GM13977 (cell line): ENCODE data around the gene SLCO2A1.

Experiments used
- DNase-seq: peaks from one replicate; pipeline ENCODE4 v3.0.0; 2012; ENCODE audit warnings: low spot score
- CTCF ChIP-seq: IDR thresholded peaks from 2 replicates; pipeline ENCODE4 v1.5.1; 2012; ENCODE audit warnings: mild to moderate bottlenecking, control low read depth; ENCODE audit not compliant: insufficient read depth; ENCODE audit errors: extremely low read depth, missing control alignments
- in situ Hi-C: fragments of 300-500 bp; cut with MboI; formaldehyde crosslinking; loops from one replicate; pipeline ENCODE4 v1.12.0; 2022; ENCODE audit warnings: low sequenced_read_pairs, low pct_unique_long_range_greater_than_20kb, mixed read lengths, inconsistent platforms; ENCODE audit not compliant: unreplicated experiment

SLCO2A1 gene

GRCh38 chr3:133996996-133997395 is 32.7 kb downstream of the SLCO2A1 start:
- TF ChIP-seq CTCF = no peak
- DNase-seq = no peak
- in situ Hi-C loops = no loop called here

GRCh38 chr3:133996251-133996661 is 33.5 kb downstream of the SLCO2A1 start:
- no peak for TF ChIP-seq CTCF
- no peak for DNase-seq
- in situ Hi-C loops = no loop called here

GRCh38 chr3:133995264-133995663 is 34.5 kb downstream of the SLCO2A1 start:
- TF ChIP-seq CTCF = no peak
- in situ Hi-C loops = no loop called here
- no peak for DNase-seq

DNA sequence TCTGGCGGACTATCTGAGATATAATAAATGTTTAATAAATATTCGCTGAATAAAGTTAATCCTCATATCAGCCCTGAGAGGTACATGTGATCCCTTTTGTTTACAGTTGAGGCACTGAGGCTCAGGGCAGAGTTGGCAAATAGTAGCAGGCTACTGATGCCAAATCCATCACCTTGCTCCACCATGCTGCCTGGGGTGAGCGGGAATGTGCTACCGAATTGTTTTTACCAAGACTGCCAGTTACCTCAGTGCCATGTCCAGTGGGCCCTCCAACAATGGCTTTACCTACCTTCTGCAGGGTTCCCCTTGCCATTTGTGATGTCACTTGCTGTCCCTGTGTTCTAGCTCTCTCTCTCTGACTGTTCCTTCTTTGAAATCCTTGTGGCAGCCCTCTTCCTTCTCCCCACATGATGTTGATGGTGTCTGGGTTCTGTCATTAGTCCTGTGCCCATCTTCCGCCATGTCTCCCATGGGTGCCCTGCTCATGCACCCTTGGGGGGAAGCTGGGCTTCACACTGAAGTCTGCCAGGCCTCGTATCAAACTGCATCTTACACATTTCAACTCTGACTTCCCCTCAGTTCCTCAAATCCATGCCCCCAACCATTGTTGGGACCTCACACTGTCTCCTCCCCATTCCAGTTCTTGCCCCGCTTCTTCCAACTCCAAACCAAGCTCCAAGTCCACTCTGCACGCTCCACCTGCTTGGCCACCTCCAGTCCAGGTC is 35.4 kb downstream of the SLCO2A1 start:
- in situ Hi-C loops = no loop called here
- DNase-seq = no peak
- no peak for TF ChIP-seq CTCF

- no peak for DNase-seq
- no peak for TF ChIP-seq CTCF
- in situ Hi-C loops = no loop called here
Observed at GRCh38 chr3:133992951-133993620, 36.6 kb downstream of the SLCO2A1 start.

DNA sequence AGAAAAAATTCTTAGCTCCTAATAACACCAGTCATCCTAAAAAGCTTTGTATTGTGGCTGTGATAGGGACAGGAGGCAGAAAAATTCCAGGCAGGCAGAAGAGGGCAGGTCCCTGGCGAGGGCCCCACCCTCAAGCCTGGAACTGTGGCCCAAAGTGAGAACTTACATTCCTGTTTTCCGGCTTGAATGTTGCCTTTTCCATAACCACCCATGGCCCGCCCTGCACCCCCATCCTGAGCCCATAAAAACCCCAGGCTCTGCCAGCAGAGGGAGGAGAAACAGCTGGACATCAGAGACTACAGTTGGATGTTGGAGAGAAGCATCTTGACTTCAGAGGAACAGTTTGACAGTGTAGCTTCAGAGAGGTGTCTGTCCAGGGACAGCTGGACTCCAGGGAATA is 37.3 kb downstream of the SLCO2A1 start:
- no peak for TF ChIP-seq CTCF
- no peak for DNase-seq
- in situ Hi-C loops = no loop called here

- in situ Hi-C loops = no loop called here
- no peak for TF ChIP-seq CTCF
- no peak for DNase-seq
Observed at GRCh38 chr3:133991637-133992036, 38.1 kb downstream of the SLCO2A1 start.
